ENCODE measurements around the gene YJU2. TPM values are rescaled to one million over a fixed set of nuclear protein-coding genes. Genes with fewer than 3 reads are reported as not detected.
A peak's percentile ranks its signal among the peaks of the same experiment; 100 is the strongest.

YJU2 gene
- polyA plus RNA-seq, 2 of the 4 experiments (the other 2 are of a cell fraction): 12.3 to 14.9 TPM

- ChIA-PET CTCF (no interaction called here), POLR2A (no interaction called here)
- TF ChIP-seq ESRRA (IDR thresholded peaks at IDR 0.05; ENCODE audit: borderline replicate concordance, low read length) (no peak), MAFK (IDR thresholded peaks at IDR 0.05; ENCODE audit: partially characterized antibody) (no peak), FOSL2 (IDR thresholded peaks at IDR 0.05) (no peak), FOSL2 (CRISPR knock-in tag; IDR thresholded peaks at IDR 0.05) (no peak), KDM1A (IDR thresholded peaks at IDR 0.05; ENCODE audit: low read depth) (no peak), HOXB5 (CRISPR knock-in tag; IDR thresholded peaks at IDR 0.05) (no peak), ZSCAN20 (CRISPR knock-in tag; IDR thresholded peaks at IDR 0.05) (no peak), NR3C1 (IDR thresholded peaks at IDR 0.05) (no peak), CHD2 (IDR thresholded peaks at IDR 0.05; ENCODE audit: low read length, partially characterized antibody) (no peak), FOSB (CRISPR knock-in tag; IDR thresholded peaks at IDR 0.05) (no peak), RARB (CRISPR knock-in tag; IDR thresholded peaks at IDR 0.05) (no peak), ZNF302 (CRISPR knock-in tag; IDR thresholded peaks at IDR 0.05) (no peak), SMC3 (IDR thresholded peaks at IDR 0.05) (no peak)
- H3K4me1 ChIP-seq: no peaks in the 10 kb centered on the region
- no peak overlapping the region for H3K4me2 ChIP-seq
- no peaks in the 10 kb centered on the region for H3K9me3 ChIP-seq
- H3K4me3 ChIP-seq: no peak overlapping the region
- no peak for ATAC-seq
- no peak overlapping the region for H3K27ac ChIP-seq
- WGBS (ENCODE audit: missing lambda C conversion rate): 78% methylated on average over 7 of the region's 8 CpGs
- no peak for DNase-seq (ENCODE audit: low read depth in 1 of 2, low spot score in 1 of 2)
- no peak for FAIRE-seq
These were observed 44.4 kb downstream of the YJU2 start for GRCh38 chr19:4291184-4291732.

GRCh38 chr19:4292515-4292914 is 45.6 kb downstream of the YJU2 start:
- DNase-seq (ENCODE audit: low read depth in 1 of 2, low spot score in 1 of 2) (no peak), ATAC-seq (0 out of 6 replicates have a peak, but pooled peaks have one; percentile 33 to 43), FAIRE-seq (no peak)
- Histone ChIP-seq H3K4me3 (no peak overlapping the region), H3K4me2 (no peak overlapping the region), H3K27ac (no peak overlapping the region), H3K4me1 (no peaks in the 10 kb centered on the region), H3K9me3 (no peaks in the 10 kb centered on the region)
- ChIA-PET POLR2A (no interaction called here), CTCF (no interaction called here)
- TF ChIP-seq JUN (IDR thresholded peaks at IDR 0.05) (no peak), USF2 (IDR thresholded peaks at IDR 0.05) (no peak), CHD4 (IDR thresholded peaks at IDR 0.05; ENCODE audit: borderline replicate concordance) (no peak), PBX3 (IDR thresholded peaks at IDR 0.05) (no peak), ATOH8 (CRISPR knock-in tag; IDR thresholded peaks at IDR 0.05; ENCODE audit: low read depth) (no peak), SMC3 (IDR thresholded peaks at IDR 0.05) (no peak), EHF (CRISPR knock-in tag; IDR thresholded peaks at IDR 0.05) (no peak), FOSB (CRISPR knock-in tag; IDR thresholded peaks at IDR 0.05) (no peak)
- 72% methylated on average over 10 of the region's 15 CpGs for WGBS (ENCODE audit: missing lambda C conversion rate)

- ATAC-seq (no peak), FAIRE-seq (no peak), DNase-seq (ENCODE audit: low read depth in 1 of 2, low spot score in 1 of 2) (no peak)
- H3K4me1 ChIP-seq: no peaks in the 10 kb centered on the region
- no peaks in the 10 kb centered on the region for H3K9me3 ChIP-seq
- no peak overlapping the region for H3K4me3 ChIP-seq
- ChIA-PET CTCF (no interaction called here), POLR2A (no interaction called here)
- H3K27ac ChIP-seq: no peak overlapping the region
- 71% methylated on average over 5 of the region's 10 CpGs for WGBS (ENCODE audit: missing lambda C conversion rate)
- no peak overlapping the region for H3K4me2 ChIP-seq
- TF ChIP-seq RCOR1 (IDR thresholded peaks at IDR 0.05; ENCODE audit: low read depth, low read length) (no peak), KDM5A (IDR thresholded peaks at IDR 0.05) (no peak), FOXS1 (CRISPR knock-in tag; IDR thresholded peaks at IDR 0.05) (no peak), NFE2L2 (conservative IDR thresholded peaks at IDR 0.05; ENCODE audit: low read length) (no peak), ZNF302 (CRISPR knock-in tag; IDR thresholded peaks at IDR 0.05) (no peak), PBX3 (IDR thresholded peaks at IDR 0.05) (no peak), MAZ (IDR thresholded peaks at IDR 0.05; ENCODE audit: borderline replicate concordance, low read depth, low read length) (no peak), POLR2AphosphoS2 (conservative IDR thresholded peaks at IDR 0.05; ENCODE audit: low read length) (no peak), MYC (IDR thresholded peaks at IDR 0.05; ENCODE audit: borderline replicate concordance, low read length) (no peak), NR3C1 (IDR thresholded peaks at IDR 0.05) (no peak)
These were observed 47.5 kb downstream of the YJU2 start for GRCh38 chr19:4294389-4294788.
